C4-2B (cell line): ENCODE data around the gene TMEM240.

Experiments used
- CTCF ChIP-seq: fragments of 450-650 bp; conservative IDR thresholded peaks from 2 replicates; pipeline ENCODE4 v1.5.1; 2017; ENCODE audit warnings: mild to moderate bottlenecking
- ZFX ChIP-seq: fragments of 450-650 bp; IDR thresholded peaks from 2 replicates; pipeline ENCODE4 v1.6.1; 2017

GRCh38 chr1:1561801-1562470 is 21.5 kb upstream of the TMEM240 start:
- TF ChIP-seq CTCF: no peak
- TF ChIP-seq ZFX: no peak
